Measurements from ENCODE around the gene C15orf39.

DNA sequence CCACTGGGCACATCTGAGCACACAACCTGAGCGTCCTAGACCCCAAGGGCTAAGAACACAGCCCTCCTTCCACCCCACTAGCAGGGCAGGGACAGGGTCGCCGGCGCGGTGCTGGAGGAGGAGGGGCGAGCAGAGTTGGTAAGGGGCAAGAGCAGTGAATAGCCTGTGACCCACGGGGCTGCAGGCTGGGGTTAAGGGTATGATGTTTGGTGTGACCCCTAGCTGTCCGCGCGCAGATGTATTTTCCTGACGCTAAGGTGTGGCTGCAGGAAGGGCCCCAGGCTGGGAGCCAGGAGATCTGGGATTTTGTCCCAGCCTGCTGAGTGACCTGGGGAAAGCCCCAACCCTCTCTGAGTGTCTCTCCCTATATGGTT, 1.3 kb upstream of the C15orf39 start:
- TF ChIP-seq EP300 (IDR thresholded peaks at IDR 0.05) = no peak
- TF ChIP-seq, protein P1, sequence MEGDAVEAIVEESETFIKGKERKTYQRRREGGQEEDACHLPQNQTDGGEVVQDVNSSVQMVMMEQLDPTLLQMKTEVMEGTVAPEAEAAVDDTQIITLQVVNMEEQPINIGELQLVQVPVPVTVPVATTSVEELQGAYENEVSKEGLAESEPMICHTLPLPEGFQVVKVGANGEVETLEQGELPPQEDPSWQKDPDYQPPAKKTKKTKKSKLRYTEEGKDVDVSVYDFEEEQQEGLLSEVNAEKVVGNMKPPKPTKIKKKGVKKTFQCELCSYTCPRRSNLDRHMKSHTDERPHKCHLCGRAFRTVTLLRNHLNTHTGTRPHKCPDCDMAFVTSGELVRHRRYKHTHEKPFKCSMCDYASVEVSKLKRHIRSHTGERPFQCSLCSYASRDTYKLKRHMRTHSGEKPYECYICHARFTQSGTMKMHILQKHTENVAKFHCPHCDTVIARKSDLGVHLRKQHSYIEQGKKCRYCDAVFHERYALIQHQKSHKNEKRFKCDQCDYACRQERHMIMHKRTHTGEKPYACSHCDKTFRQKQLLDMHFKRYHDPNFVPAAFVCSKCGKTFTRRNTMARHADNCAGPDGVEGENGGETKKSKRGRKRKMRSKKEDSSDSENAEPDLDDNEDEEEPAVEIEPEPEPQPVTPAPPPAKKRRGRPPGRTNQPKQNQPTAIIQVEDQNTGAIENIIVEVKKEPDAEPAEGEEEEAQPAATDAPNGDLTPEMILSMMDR (IDR thresholded peaks at IDR 0.05) = no peak
